ENCODE results near the gene ZBTB43. TPM values are rescaled to one million over a fixed set of nuclear protein-coding genes. Genes with fewer than 3 reads are reported as not detected.
"Not testable (repeated sequence)": the region's sequence is repeated elsewhere in the genome, so short reads cannot be mapped to it uniquely, and the experiment has no call there.

The ZBTB43 gene
- total RNA-seq, 1 experiment from 2014 or later = 6.4 TPM

- Histone ChIP-seq H3K79me2 (ENCODE audit: low read length) (peaks cover 91% of the 10 kb centered on the region), H3K36me3 (ENCODE audit: insufficient read depth, low read length) (peaks cover 47% of the 10 kb centered on the region), H3K4me1 (ENCODE audit: low read length) (peaks cover 42% of the 10 kb centered on the region)
- H3K4me2 ChIP-seq (ENCODE audit: low read depth, low read length, poor library complexity, severe bottlenecking); H3K9me2 ChIP-seq (replicated peaks; ENCODE audit: insufficient read depth, low read length); H3K27ac ChIP-seq (ENCODE audit: low read length); H4K20me1 ChIP-seq (ENCODE audit: insufficient read depth, low read depth, low read length); H3K9ac ChIP-seq (ENCODE audit: low read length); H3K4me3 ChIP-seq (ENCODE audit: low read length); H3K9me3 ChIP-seq (ENCODE audit: low read length); H2AFZ ChIP-seq (ENCODE audit: low read length); DNase-seq; H3K27me3 ChIP-seq (ENCODE audit: low read length): not testable (repeated sequence)
Observed at GRCh38 chr9:126810221-126810620, 5.4 kb downstream of the ZBTB43 start.

GRCh38 chr9:126813072-126813471 is 8.2 kb downstream of the ZBTB43 start:
- Histone ChIP-seq H3K36me3 (ENCODE audit: insufficient read depth, low read length) (peaks cover 68% of the 10 kb centered on the region), H3K4me1 (ENCODE audit: low read length) (peaks cover 19% of the 10 kb centered on the region), H2AFZ (ENCODE audit: low read length) (no peak overlapping the region)

DNA sequence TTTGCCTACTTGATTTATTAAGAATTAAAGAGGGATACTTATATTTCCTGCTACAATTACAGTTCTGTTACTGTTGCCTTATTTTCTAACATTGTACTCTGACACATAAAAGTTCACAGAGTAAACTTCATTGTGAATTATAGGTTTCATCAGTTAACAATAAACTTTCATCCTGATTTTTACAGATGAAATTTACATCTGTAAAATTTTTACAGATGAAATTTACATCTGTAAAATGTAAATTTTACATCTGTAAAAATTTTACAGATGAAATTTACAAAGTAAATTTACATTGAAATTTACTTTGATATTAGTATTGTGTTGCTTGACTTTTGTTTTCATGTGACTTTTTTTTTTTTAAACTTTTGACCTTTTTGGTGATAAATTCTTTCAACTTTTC is 9.3 kb downstream of the ZBTB43 start:
- H3K79me2 ChIP-seq (ENCODE audit: low read length) = peaks cover 88% of the 10 kb centered on the region
- no peak overlapping the region for H3K4me3 ChIP-seq (ENCODE audit: low read length)
- H3K27me3 ChIP-seq (ENCODE audit: low read length) = no peaks in the 10 kb centered on the region
- H4K20me1 ChIP-seq (ENCODE audit: insufficient read depth, low read depth, low read length) = no peaks in the 10 kb centered on the region
- H3K9me2 ChIP-seq (replicated peaks; ENCODE audit: insufficient read depth, low read length) = no peaks in the 10 kb centered on the region
- no peak overlapping the region for H3K9ac ChIP-seq (ENCODE audit: low read length)
- no peak overlapping the region for H3K27ac ChIP-seq (ENCODE audit: low read length)
- H3K4me2 ChIP-seq (ENCODE audit: low read depth, low read length, poor library complexity, severe bottlenecking) = no peak overlapping the region
- no peak overlapping the region for H2AFZ ChIP-seq (ENCODE audit: low read length)
- H3K4me1 ChIP-seq (ENCODE audit: low read length) = peaks cover 9% of the 10 kb centered on the region
- H3K36me3 ChIP-seq (ENCODE audit: insufficient read depth, low read length) = peaks cover 72% of the 10 kb centered on the region
- no peak for DNase-seq
- H3K9me3 ChIP-seq (ENCODE audit: low read length) = peaks cover 21% of the 10 kb centered on the region

More at GRCh38 chr9:126813072-126813471, 8.2 kb downstream of the ZBTB43 start:
- Histone ChIP-seq H3K9me3 (ENCODE audit: low read length) (peaks cover 12% of the 10 kb centered on the region), H3K27ac (ENCODE audit: low read length) (no peak overlapping the region), H3K27me3 (ENCODE audit: low read length) (no peaks in the 10 kb centered on the region), H3K9me2 (replicated peaks; ENCODE audit: insufficient read depth, low read length) (no peaks in the 10 kb centered on the region), H3K9ac (ENCODE audit: low read length) (no peak overlapping the region), H3K79me2 (ENCODE audit: low read length) (peaks cover 89% of the 10 kb centered on the region), H3K4me2 (ENCODE audit: low read depth, low read length, poor library complexity, severe bottlenecking) (no peak overlapping the region), H3K4me3 (ENCODE audit: low read length) (no peak overlapping the region), H4K20me1 (ENCODE audit: insufficient read depth, low read depth, low read length) (no peaks in the 10 kb centered on the region)
- DNase-seq = no peak

GRCh38 chr9:126817615-126818014 is 12.8 kb downstream of the ZBTB43 start:
- H3K79me2 ChIP-seq (ENCODE audit: low read length) = peaks cover 91% of the 10 kb centered on the region
- DNase-seq = not testable (repeated sequence)

GRCh38 chr9:126818482-126818881 is 13.6 kb downstream of the ZBTB43 start:
- H3K9me3 ChIP-seq (ENCODE audit: low read length) = peaks cover 23% of the 10 kb centered on the region
- DNase-seq = no peak
- no peaks in the 10 kb centered on the region for H3K4me1 ChIP-seq (ENCODE audit: low read length)
- peaks cover 91% of the 10 kb centered on the region for H3K79me2 ChIP-seq (ENCODE audit: low read length)
- H3K27me3 ChIP-seq (ENCODE audit: low read length) = no peaks in the 10 kb centered on the region
- H4K20me1 ChIP-seq (ENCODE audit: insufficient read depth, low read depth, low read length) = no peaks in the 10 kb centered on the region
- H3K9ac ChIP-seq (ENCODE audit: low read length) = no peak overlapping the region
- H3K36me3 ChIP-seq (ENCODE audit: insufficient read depth, low read length) = peaks cover 59% of the 10 kb centered on the region
- no peak overlapping the region for H2AFZ ChIP-seq (ENCODE audit: low read length)
- no peak overlapping the region for H3K4me3 ChIP-seq (ENCODE audit: low read length)
- H3K9me2 ChIP-seq (replicated peaks; ENCODE audit: insufficient read depth, low read length) = no peaks in the 10 kb centered on the region
- no peak overlapping the region for H3K4me2 ChIP-seq (ENCODE audit: low read depth, low read length, poor library complexity, severe bottlenecking)
- no peak overlapping the region for H3K27ac ChIP-seq (ENCODE audit: low read length)

More at GRCh38 chr9:126817615-126818014, 12.8 kb downstream of the ZBTB43 start:
- H3K4me1 ChIP-seq (ENCODE audit: low read length); H2AFZ ChIP-seq (ENCODE audit: low read length); H3K4me2 ChIP-seq (ENCODE audit: low read depth, low read length, poor library complexity, severe bottlenecking); H3K4me3 ChIP-seq (ENCODE audit: low read length); H3K9ac ChIP-seq (ENCODE audit: low read length); H3K27ac ChIP-seq (ENCODE audit: low read length); H3K27me3 ChIP-seq (ENCODE audit: low read length); H4K20me1 ChIP-seq (ENCODE audit: insufficient read depth, low read depth, low read length); H3K9me2 ChIP-seq (replicated peaks; ENCODE audit: insufficient read depth, low read length): not testable (repeated sequence)
- Histone ChIP-seq H3K9me3 (ENCODE audit: low read length) (peaks cover 23% of the 10 kb centered on the region), H3K36me3 (ENCODE audit: insufficient read depth, low read length) (peaks cover 64% of the 10 kb centered on the region)

DNA sequence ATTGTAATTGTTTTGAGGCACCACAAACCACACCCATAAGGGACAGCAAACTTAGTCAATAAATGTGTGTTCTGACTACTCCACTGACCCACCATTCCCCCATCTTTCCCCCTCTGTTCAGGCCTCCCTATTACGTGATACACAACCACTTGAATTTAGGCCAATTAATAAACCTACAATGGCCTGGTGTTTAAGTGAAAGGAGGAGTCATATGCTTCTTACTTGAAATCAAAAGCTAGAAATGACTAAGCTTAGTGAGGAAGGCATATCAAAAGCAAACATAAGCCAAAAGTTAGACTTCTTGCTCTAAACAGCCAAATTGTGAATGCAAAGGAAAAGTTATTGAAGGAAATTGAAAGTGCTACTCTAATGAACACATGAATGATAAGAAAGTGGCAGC is 14.6 kb downstream of the ZBTB43 start:
- H3K36me3 ChIP-seq (ENCODE audit: insufficient read depth, low read length) = peaks cover 54% of the 10 kb centered on the region
- no peak overlapping the region for H3K4me3 ChIP-seq (ENCODE audit: low read length)
- H3K9me2 ChIP-seq (replicated peaks; ENCODE audit: insufficient read depth, low read length) = no peaks in the 10 kb centered on the region
- DNase-seq = no peak
- no peak overlapping the region for H3K4me2 ChIP-seq (ENCODE audit: low read depth, low read length, poor library complexity, severe bottlenecking)
- H3K4me1 ChIP-seq (ENCODE audit: low read length) = no peaks in the 10 kb centered on the region
- H3K79me2 ChIP-seq (ENCODE audit: low read length) = peaks cover 91% of the 10 kb centered on the region
- peaks cover 23% of the 10 kb centered on the region for H3K9me3 ChIP-seq (ENCODE audit: low read length)
- H3K27ac ChIP-seq (ENCODE audit: low read length) = no peak overlapping the region
- H4K20me1 ChIP-seq (ENCODE audit: insufficient read depth, low read depth, low read length) = no peaks in the 10 kb centered on the region
- H2AFZ ChIP-seq (ENCODE audit: low read length) = no peak overlapping the region
- no peak overlapping the region for H3K9ac ChIP-seq (ENCODE audit: low read length)
- H3K27me3 ChIP-seq (ENCODE audit: low read length) = no peaks in the 10 kb centered on the region

DNA sequence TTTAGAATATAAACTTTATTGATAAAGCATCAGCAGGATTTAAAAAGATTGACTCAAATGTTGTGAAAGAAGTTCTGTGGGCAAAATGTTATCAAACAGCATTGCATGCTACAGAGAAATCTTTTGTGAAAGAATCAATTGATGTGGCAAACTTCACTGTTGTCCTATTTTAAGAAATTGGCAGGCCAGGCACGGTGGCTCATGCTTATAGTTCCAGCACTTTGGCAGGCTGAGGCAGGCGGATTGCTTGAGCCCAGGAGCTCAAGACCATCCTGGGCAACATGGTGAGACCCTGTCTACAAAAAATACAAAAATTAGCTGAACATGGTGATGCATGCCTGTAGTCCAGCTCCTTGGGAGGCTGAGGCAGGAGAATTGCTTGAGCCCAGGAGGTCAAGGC is 17.4 kb downstream of the ZBTB43 start:
- H3K79me2 ChIP-seq (ENCODE audit: low read length) = peaks cover 87% of the 10 kb centered on the region
- H3K9ac ChIP-seq (ENCODE audit: low read length) = no peak overlapping the region
- no peak for DNase-seq
- no peak overlapping the region for H2AFZ ChIP-seq (ENCODE audit: low read length)
- peaks cover 33% of the 10 kb centered on the region for H3K36me3 ChIP-seq (ENCODE audit: insufficient read depth, low read length)
- no peak overlapping the region for H3K27ac ChIP-seq (ENCODE audit: low read length)
- H3K4me3 ChIP-seq (ENCODE audit: low read length) = no peak overlapping the region
- no peaks in the 10 kb centered on the region for H3K9me2 ChIP-seq (replicated peaks; ENCODE audit: insufficient read depth, low read length)
- H3K9me3 ChIP-seq (ENCODE audit: low read length) = peaks cover 14% of the 10 kb centered on the region
- no peak overlapping the region for H3K4me2 ChIP-seq (ENCODE audit: low read depth, low read length, poor library complexity, severe bottlenecking)
- H4K20me1 ChIP-seq (ENCODE audit: insufficient read depth, low read depth, low read length) = 0 out of 2 replicates have a peak, but pooled peaks cover 4% of the 10 kb centered on the region
- no peaks in the 10 kb centered on the region for H3K27me3 ChIP-seq (ENCODE audit: low read length)
- no peaks in the 10 kb centered on the region for H3K4me1 ChIP-seq (ENCODE audit: low read length)

DNA sequence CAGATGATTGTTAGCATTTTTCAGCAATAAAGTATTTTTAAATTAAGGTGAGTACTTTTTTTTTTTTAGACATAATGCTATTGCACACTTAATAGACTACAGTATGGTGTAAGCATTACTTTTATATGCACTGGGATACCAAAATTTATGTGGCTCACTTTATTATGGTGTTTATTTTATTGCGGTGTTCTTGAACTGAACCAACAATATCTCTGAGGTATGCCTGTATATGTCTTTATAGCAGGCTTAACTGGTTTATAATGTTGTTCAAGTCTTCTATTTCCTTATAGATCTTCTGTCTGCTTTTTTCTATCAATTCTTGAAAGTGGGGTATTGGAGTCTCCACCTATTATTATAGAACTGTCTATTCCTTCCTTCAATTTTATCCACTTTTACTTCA is 18.0 kb downstream of the ZBTB43 start:
- no peak overlapping the region for H2AFZ ChIP-seq (ENCODE audit: low read length)
- peaks cover 88% of the 10 kb centered on the region for H3K79me2 ChIP-seq (ENCODE audit: low read length)
- peaks cover 11% of the 10 kb centered on the region for H3K9me3 ChIP-seq (ENCODE audit: low read length)
- H3K27me3 ChIP-seq (ENCODE audit: low read length) = no peaks in the 10 kb centered on the region
- no peak overlapping the region for H3K4me2 ChIP-seq (ENCODE audit: low read depth, low read length, poor library complexity, severe bottlenecking)
- no peak overlapping the region for H3K27ac ChIP-seq (ENCODE audit: low read length)
- H3K9me2 ChIP-seq (replicated peaks; ENCODE audit: insufficient read depth, low read length) = no peaks in the 10 kb centered on the region
- no peaks in the 10 kb centered on the region for H3K4me1 ChIP-seq (ENCODE audit: low read length)
- H4K20me1 ChIP-seq (ENCODE audit: insufficient read depth, low read depth, low read length) = 0 out of 2 replicates have a peak, but pooled peaks cover 4% of the 10 kb centered on the region
- H3K4me3 ChIP-seq (ENCODE audit: low read length) = no peak overlapping the region
- H3K9ac ChIP-seq (ENCODE audit: low read length) = no peak overlapping the region
- H3K36me3 ChIP-seq (ENCODE audit: insufficient read depth, low read length) = peaks cover 29% of the 10 kb centered on the region
- no peak for DNase-seq

GRCh38 chr9:126824052-126824451 is 19.2 kb downstream of the ZBTB43 start:
- H3K4me2 ChIP-seq (ENCODE audit: low read depth, low read length, poor library complexity, severe bottlenecking); H3K27me3 ChIP-seq (ENCODE audit: low read length); H3K9me2 ChIP-seq (replicated peaks; ENCODE audit: insufficient read depth, low read length); H4K20me1 ChIP-seq (ENCODE audit: insufficient read depth, low read depth, low read length); DNase-seq; H3K4me1 ChIP-seq (ENCODE audit: low read length); H2AFZ ChIP-seq (ENCODE audit: low read length); H3K4me3 ChIP-seq (ENCODE audit: low read length); H3K27ac ChIP-seq (ENCODE audit: low read length); H3K9ac ChIP-seq (ENCODE audit: low read length); H3K9me3 ChIP-seq (ENCODE audit: low read length): not testable (repeated sequence)
- peaks cover 20% of the 10 kb centered on the region for H3K36me3 ChIP-seq (ENCODE audit: insufficient read depth, low read length)
- peaks cover 81% of the 10 kb centered on the region for H3K79me2 ChIP-seq (ENCODE audit: low read length)

Data from Karpas-422 (cell line).